ENCODE results near the gene KIF1A.
"Not testable (repeated sequence)": the region's sequence is repeated elsewhere in the genome, so short reads cannot be mapped to it uniquely, and the experiment has no call there.

The KIF1A gene

GRCh38 chr2:240714747-240715725, 105.0 kb downstream of the KIF1A start:
- DNase-seq = no peak

GRCh38 chr2:240713928-240714746, 105.9 kb downstream of the KIF1A start:
- DNase-seq = no peak

- DNase-seq = no peak
Measured at GRCh38 chr2:240713071-240713927, 106.7 kb downstream of the KIF1A start.

- DNase-seq = no peak
Measured at GRCh38 chr2:240712121-240712520, 107.9 kb downstream of the KIF1A start.

- DNase-seq = no peak
Measured at GRCh38 chr2:240711701-240712100, 108.3 kb downstream of the KIF1A start.

GRCh38 chr2:240711296-240711695, 108.7 kb downstream of the KIF1A start:
- DNase-seq = no peak

GRCh38 chr2:240708457-240708856, 111.6 kb downstream of the KIF1A start:
- DNase-seq = no peak

- DNase-seq = no peak
Measured at GRCh38 chr2:240707821-240708220, 112.2 kb downstream of the KIF1A start.

GRCh38 chr2:240707043-240707756, 112.8 kb downstream of the KIF1A start:
- no peak for DNase-seq

- DNase-seq = no peak
Measured at GRCh38 chr2:240705204-240705791, 114.7 kb downstream of the KIF1A start.

- no peak for DNase-seq
Measured at GRCh38 chr2:240704651-240705050, 115.4 kb downstream of the KIF1A start.

- DNase-seq = no peak
Measured at GRCh38 chr2:240703417-240704341, 116.3 kb downstream of the KIF1A start.

GRCh38 chr2:240702640-240703011, 117.4 kb downstream of the KIF1A start:
- DNase-seq = no peak

GRCh38 chr2:240701736-240702639, 118.0 kb downstream of the KIF1A start:
- DNase-seq = no peak

- no peak for DNase-seq
Measured at GRCh38 chr2:240701091-240701735, 118.8 kb downstream of the KIF1A start.

GRCh38 chr2:240700616-240701015, 119.4 kb downstream of the KIF1A start:
- DNase-seq = not testable (repeated sequence)

- DNase-seq = not testable (repeated sequence)
Measured at GRCh38 chr2:240699835-240700234, 120.2 kb downstream of the KIF1A start.

- not testable (repeated sequence) for DNase-seq
Measured at GRCh38 chr2:240698852-240699561, 121.0 kb downstream of the KIF1A start.
